GM21825 (cell line): ENCODE data around the gene CD2.
"Not testable (repeated sequence)": the region's sequence is repeated elsewhere in the genome, so short reads cannot be mapped to it uniquely, and the experiment has no call there.

Experiments
- ATAC-seq: cut with Tn5 transposase; IDR thresholded peaks from one replicate; pipeline ENCODE4 v1.9.1; 2021; ENCODE audit warnings: mild to moderate bottlenecking, moderate library complexity; ENCODE audit not compliant: unreplicated experiment

CD2 gene

GRCh38 chr1:116731439-116731838, 22.8 kb upstream of the CD2 start:
- ATAC-seq: no peak

GRCh38 chr1:116732726-116733125, 21.5 kb upstream of the CD2 start:
- no peak for ATAC-seq

GRCh38 chr1:116733476-116734365, 20.5 kb upstream of the CD2 start:
- no peak for ATAC-seq

- ATAC-seq: no peak
Observed at GRCh38 chr1:116735246-116735645, 19.0 kb upstream of the CD2 start.

- peak; percentile 49 for ATAC-seq
Observed at GRCh38 chr1:116737020-116737854, 17.0 kb upstream of the CD2 start.

GRCh38 chr1:116737855-116738321, 16.3 kb upstream of the CD2 start:
- ATAC-seq: no peak

GRCh38 chr1:116738673-116739370, 15.4 kb upstream of the CD2 start:
- ATAC-seq: peak; percentile 52

- no peak for ATAC-seq
Observed at GRCh38 chr1:116739371-116740012, 14.7 kb upstream of the CD2 start.

- ATAC-seq: no peak
Observed at GRCh38 chr1:116740296-116740695, 13.9 kb upstream of the CD2 start.

GRCh38 chr1:116740746-116741145, 13.5 kb upstream of the CD2 start:
- ATAC-seq: no peak

GRCh38 chr1:116741836-116742565, 12.2 kb upstream of the CD2 start:
- ATAC-seq: no peak

GRCh38 chr1:116743535-116743934, 10.7 kb upstream of the CD2 start:
- ATAC-seq: no peak

- ATAC-seq: no peak
Observed at GRCh38 chr1:116748272-116748671, 6.0 kb upstream of the CD2 start.

- no peak for ATAC-seq
Observed at GRCh38 chr1:116751146-116751545, 3.1 kb upstream of the CD2 start.

- ATAC-seq: no peak
Observed at GRCh38 chr1:116751621-116752020, 2.6 kb upstream of the CD2 start.

- ATAC-seq: no peak
Observed at GRCh38 chr1:116753312-116753711, 918 bp upstream of the CD2 start.

GRCh38 chr1:116755066-116755465, 836 bp downstream of the CD2 start:
- ATAC-seq: no peak

GRCh38 chr1:116755681-116756080, 1.5 kb downstream of the CD2 start:
- no peak for ATAC-seq

GRCh38 chr1:116756092-116756491, 1.9 kb downstream of the CD2 start:
- not testable (repeated sequence) for ATAC-seq

- not testable (repeated sequence) for ATAC-seq
Observed at GRCh38 chr1:116758456-116758815, 4.2 kb downstream of the CD2 start.
